Activated CD4-positive, alpha-beta T cell treated with anti-CD3 and anti-CD28 coated beads, Interleukin-2, amount 50 U/mL, for 16 hours (primary cell): ENCODE data around the gene GAS1.

Experiments used
- DNase-seq: peaks from one replicate; pipeline ENCODE4 v3.0.0-alpha.2; 2020

Gene GAS1

GRCh38 chr9:86947146-86948073 is at the start of gene GAS1:
Gene GAS1, minus strand, starts transcription at chr9:86947506. Its CDS starts 727 bp downstream, at chr9:86946779.
- peak; percentile 71 for DNase-seq

- no peak for DNase-seq
Observed at GRCh38 chr9:86994231-86994630, 46.9 kb upstream of the GAS1 start.

GRCh38 chr9:86993830-86994229 is 46.5 kb upstream of the GAS1 start:
- DNase-seq, result no peak

- no peak for DNase-seq
Observed at GRCh38 chr9:86991077-86991476, 43.8 kb upstream of the GAS1 start.

GRCh38 chr9:86990290-86990689 is 43.0 kb upstream of the GAS1 start:
- no peak for DNase-seq

- DNase-seq, result no peak
Observed at GRCh38 chr9:86987900-86988299, 40.6 kb upstream of the GAS1 start.

- no peak for DNase-seq
Observed at GRCh38 chr9:86985132-86985647, 37.9 kb upstream of the GAS1 start.

GRCh38 chr9:86983620-86984259 is 36.4 kb upstream of the GAS1 start:
- DNase-seq, result no peak

GRCh38 chr9:86983249-86983619 is 35.9 kb upstream of the GAS1 start:
- DNase-seq, result no peak

- DNase-seq, result no peak
Observed at GRCh38 chr9:86980802-86981201, 33.5 kb upstream of the GAS1 start.

GRCh38 chr9:86979657-86980056 is 32.4 kb upstream of the GAS1 start:
- DNase-seq, result no peak

- no peak for DNase-seq
Observed at GRCh38 chr9:86978922-86979474, 31.7 kb upstream of the GAS1 start.

GRCh38 chr9:86978413-86978812 is 31.1 kb upstream of the GAS1 start:
- DNase-seq, result no peak

- DNase-seq, result no peak
Observed at GRCh38 chr9:86977205-86977835, 30.0 kb upstream of the GAS1 start.

- DNase-seq, result no peak
Observed at GRCh38 chr9:86975606-86976005, 28.3 kb upstream of the GAS1 start.

GRCh38 chr9:86975036-86975435 is 27.7 kb upstream of the GAS1 start:
- DNase-seq, result no peak

- no peak for DNase-seq
Observed at GRCh38 chr9:86974421-86974820, 27.1 kb upstream of the GAS1 start.

- DNase-seq, result no peak
Observed at GRCh38 chr9:86971742-86972141, 24.4 kb upstream of the GAS1 start.

- DNase-seq, result no peak
Observed at GRCh38 chr9:86968258-86968920, 21.1 kb upstream of the GAS1 start.

- no peak for DNase-seq
Observed at GRCh38 chr9:86966852-86967511, 19.7 kb upstream of the GAS1 start.

GRCh38 chr9:86965636-86966395 is 18.5 kb upstream of the GAS1 start:
- no peak for DNase-seq
